ENCODE results near the gene DHX8.
"Not testable (repeated sequence)": the region's sequence is repeated elsewhere in the genome, so short reads cannot be mapped to it uniquely, and the experiment has no call there.

The DHX8 gene

DNA sequence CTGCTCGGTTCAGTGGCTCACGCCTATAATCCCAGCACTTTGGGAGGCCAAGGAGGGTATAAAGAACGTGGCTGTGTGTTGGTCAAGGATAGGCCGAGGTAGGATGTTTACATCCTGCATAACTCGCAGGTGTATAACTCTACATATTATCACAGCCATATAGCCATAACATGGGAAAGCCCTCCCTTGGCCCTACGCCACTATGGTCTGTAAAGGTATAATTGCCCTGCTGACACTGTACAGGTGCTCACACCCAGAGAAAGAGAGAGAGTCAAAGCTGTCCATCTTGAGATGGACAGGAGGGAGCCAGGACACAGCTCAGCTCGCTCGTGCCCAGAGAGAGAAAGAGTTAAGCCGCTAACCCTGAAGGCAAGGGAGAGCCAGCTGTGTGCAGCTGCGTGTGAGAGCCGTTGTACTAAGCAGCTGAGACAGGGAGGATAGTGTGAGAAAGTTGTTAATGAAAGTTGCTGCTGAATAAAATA, 30.4 kb upstream of the DHX8 start:
- DNase-seq (ENCODE audit: low read depth), result no peak
- H3K4me3 ChIP-seq (ENCODE audit: low read depth, low read length), result no peak overlapping the region
- TF ChIP-seq, protein P1, sequence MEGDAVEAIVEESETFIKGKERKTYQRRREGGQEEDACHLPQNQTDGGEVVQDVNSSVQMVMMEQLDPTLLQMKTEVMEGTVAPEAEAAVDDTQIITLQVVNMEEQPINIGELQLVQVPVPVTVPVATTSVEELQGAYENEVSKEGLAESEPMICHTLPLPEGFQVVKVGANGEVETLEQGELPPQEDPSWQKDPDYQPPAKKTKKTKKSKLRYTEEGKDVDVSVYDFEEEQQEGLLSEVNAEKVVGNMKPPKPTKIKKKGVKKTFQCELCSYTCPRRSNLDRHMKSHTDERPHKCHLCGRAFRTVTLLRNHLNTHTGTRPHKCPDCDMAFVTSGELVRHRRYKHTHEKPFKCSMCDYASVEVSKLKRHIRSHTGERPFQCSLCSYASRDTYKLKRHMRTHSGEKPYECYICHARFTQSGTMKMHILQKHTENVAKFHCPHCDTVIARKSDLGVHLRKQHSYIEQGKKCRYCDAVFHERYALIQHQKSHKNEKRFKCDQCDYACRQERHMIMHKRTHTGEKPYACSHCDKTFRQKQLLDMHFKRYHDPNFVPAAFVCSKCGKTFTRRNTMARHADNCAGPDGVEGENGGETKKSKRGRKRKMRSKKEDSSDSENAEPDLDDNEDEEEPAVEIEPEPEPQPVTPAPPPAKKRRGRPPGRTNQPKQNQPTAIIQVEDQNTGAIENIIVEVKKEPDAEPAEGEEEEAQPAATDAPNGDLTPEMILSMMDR (IDR thresholded peaks at IDR 0.05; ENCODE audit: insufficient read depth, low read depth, low read length, missing control alignments), result no peak

DNA sequence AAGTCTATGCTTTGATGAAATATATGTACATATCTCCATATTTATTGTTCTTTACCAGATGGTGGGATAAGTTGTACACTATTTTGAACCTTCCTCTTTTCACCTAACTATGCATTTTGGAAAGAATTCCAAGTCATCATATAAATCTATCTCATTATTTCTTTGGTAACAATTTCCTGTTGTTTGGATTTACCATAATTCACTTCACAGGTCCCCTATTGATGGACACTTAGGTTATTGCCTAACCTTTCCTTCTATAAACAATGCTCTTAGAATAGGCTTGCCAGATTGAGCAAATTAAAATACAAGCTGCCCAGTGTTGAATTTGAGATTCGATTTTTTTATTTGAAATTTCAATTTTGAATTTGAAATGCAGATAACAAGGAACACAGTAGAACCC, 28.9 kb upstream of the DHX8 start:
- TF ChIP-seq, protein P1 (IDR thresholded peaks at IDR 0.05; ENCODE audit: insufficient read depth, low read depth, low read length, missing control alignments), result no peak
- DNase-seq (ENCODE audit: low read depth), result no peak
- H3K4me3 ChIP-seq (ENCODE audit: low read depth, low read length), result no peak overlapping the region

DNA sequence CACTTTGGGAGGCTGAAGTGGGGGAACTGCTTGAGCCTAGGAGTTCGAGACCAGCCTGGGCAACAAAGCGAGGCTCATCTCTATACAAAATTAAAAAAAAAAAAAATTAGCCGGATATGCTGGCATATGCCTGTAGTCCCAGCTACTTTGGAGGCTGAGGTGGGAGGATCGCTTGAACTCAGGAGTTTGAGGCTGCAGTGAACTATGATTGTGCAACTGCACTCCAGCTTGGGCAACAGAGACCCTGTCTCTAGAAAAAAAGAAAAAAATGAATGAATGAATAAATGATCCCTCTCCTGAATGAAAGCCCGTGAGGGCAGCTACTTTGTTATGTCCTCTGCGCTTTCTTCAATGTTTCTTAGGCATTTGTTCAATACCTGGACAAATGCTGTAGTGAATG, 27.7 kb upstream of the DHX8 start:
- TF ChIP-seq, protein P1 (IDR thresholded peaks at IDR 0.05; ENCODE audit: insufficient read depth, low read depth, low read length, missing control alignments), result no peak
- no peak overlapping the region for H3K4me3 ChIP-seq (ENCODE audit: low read depth, low read length)
- DNase-seq (ENCODE audit: low read depth), result no peak

DNA sequence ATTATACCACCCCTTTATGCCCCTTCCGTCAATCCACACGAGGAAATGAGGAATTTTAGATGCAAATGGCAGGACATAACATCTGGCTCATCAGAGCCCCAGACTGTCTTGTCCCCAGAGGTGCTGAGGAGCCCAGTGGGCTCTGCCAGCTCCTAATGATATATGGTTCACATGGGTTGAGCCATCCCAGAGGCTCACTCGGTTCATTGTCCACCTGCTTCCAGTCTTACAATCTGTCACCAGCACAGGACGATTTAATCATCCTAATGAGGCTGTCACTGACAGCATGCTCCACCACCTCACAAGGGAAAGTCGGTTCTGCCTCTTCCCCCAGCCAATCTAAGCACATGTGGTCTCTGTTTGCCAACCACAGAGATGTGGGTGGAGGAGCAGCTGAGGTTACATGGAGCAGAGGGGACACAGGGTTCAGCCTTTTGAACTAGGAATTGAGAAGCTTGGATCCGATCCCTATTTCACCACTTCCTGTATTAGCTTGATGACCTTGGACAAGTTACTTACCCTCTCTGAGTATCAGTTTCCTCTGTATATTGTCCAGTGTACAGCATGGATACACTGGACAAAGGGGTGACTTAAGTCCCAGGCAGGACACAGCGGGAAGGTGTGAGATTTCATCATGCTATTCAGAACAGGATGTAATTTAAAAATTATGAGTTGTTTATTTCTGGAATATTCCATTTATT, 27.0 kb upstream of the DHX8 start:
- TF ChIP-seq, protein P1 (IDR thresholded peaks at IDR 0.05; ENCODE audit: insufficient read depth, low read depth, low read length, missing control alignments), result no peak
- no peak overlapping the region for H3K4me3 ChIP-seq (ENCODE audit: low read depth, low read length)
- no peak for DNase-seq (ENCODE audit: low read depth)

DNA sequence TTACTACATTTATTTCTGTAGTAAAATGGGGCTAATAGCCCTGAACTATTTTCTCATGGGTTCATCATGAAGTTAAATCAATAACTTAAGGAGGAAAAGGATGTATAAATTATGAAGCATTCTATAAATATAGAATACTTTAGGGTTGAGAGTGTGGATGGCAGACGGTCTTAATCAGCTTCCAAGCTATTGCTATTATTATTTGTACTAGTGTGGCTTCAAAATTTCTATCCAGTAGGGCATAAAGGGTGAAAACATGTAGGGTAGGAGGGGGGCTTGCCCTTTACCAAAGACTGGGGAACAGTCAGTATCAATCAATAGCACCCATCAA, 26.4 kb upstream of the DHX8 start:
- no peak for DNase-seq (ENCODE audit: low read depth)
- TF ChIP-seq, protein P1 (IDR thresholded peaks at IDR 0.05; ENCODE audit: insufficient read depth, low read depth, low read length, missing control alignments), result no peak
- no peak overlapping the region for H3K4me3 ChIP-seq (ENCODE audit: low read depth, low read length)

DNA sequence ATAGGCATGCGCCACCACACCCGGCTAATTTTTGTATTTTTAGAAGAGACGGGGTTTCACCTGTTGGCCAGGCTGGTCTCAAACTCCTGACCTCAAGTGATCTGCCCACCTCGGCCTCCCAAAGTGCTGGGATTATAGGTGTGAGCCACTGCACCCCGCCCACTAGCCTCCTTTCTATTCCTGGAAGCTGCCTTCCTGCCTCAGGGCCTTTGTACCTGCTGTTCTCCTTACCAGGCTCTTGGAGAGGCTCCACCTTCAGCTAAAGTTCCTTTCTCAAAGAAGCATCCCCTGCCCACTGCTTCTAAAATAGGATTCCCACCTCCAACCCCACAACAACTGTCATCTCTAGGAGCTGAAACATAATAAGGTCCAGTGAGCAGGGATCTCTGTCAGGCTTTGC, 23.9 kb upstream of the DHX8 start:
- not testable (repeated sequence) for H3K4me3 ChIP-seq (ENCODE audit: low read depth, low read length); DNase-seq (ENCODE audit: low read depth)

DNA sequence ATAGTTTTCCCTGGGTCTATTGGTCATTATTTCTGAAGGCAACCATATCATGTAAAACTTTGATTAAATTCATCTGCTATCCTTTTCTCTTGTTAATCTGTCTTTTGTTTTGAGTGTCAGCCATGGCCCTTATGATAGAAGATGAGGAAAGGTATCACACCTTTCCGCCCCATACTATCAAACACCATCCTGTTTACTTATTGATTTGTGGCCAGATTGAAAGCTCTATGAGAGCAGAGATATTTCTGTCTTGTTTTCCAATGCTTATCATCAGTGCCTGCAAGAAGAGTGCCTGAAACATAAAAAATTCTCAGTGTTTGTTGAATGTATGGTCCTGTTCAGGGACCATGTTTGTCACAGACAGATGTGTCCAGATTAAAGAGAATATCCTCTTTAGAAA, 22.6 kb upstream of the DHX8 start:
- DNase-seq (ENCODE audit: low read depth), result no peak
- TF ChIP-seq, protein P1 (IDR thresholded peaks at IDR 0.05; ENCODE audit: insufficient read depth, low read depth, low read length, missing control alignments), result no peak
- H3K4me3 ChIP-seq (ENCODE audit: low read depth, low read length), result no peak overlapping the region

DNA sequence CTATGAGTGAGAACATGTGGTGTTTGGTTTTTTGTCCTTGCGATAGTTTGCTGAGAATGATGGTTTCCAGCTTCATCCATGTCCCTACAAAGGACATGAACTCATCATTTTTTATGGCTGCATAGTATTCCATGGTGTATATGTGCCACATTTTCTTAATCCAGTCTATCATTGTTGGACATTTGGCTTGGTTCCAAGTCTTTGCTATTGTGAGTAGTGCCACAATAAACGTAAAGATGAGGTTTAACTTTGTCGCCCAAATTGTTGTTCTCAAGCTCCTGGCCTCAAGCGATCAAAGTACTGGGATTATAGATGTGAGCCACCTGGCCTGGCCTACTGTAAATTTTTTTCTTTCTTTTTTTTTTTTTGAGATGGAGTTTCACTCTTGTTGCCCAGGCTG, 21.2 kb upstream of the DHX8 start:
- DNase-seq (ENCODE audit: low read depth); H3K4me3 ChIP-seq (ENCODE audit: low read depth, low read length): not testable (repeated sequence)

Measured in GM12865 (cell line).